Mucosa of descending colon (tissue), 3 donors: Measurements from ENCODE around the gene KCNJ12. TPM values are rescaled to one million over a fixed set of nuclear protein-coding genes. Genes with fewer than 3 reads are reported as not detected.
"Not testable (repeated sequence)": the region's sequence is repeated elsewhere in the genome, so short reads cannot be mapped to it uniquely, and the experiment has no call there.

Experiments
- ATAC-seq: fragments of 200-7000 bp; cut with Tn5 transposase; one replicate; pipeline ENCODE4 v1.9.1; 2020; ENCODE audit warnings: mild to moderate bottlenecking, moderate library complexity
- DNase-seq, 3 donors: peaks; one replicate each; pipeline ENCODE4 v3.0.0-alpha.2; 2020
- H3K36me3 ChIP-seq: fragments of 200-600 bp; one replicate; pipeline ENCODE4 v1.8.0; 2021; ENCODE audit warnings: low read depth, mild to moderate bottlenecking
- H3K4me1 ChIP-seq: fragments of 200-600 bp; one replicate; pipeline ENCODE4 v1.8.0; 2021; ENCODE audit warnings: low read depth, mild to moderate bottlenecking
- H3K4me3 ChIP-seq: fragments of 200-600 bp; one replicate; pipeline ENCODE4 v1.8.0; 2021; ENCODE audit warnings: mild to moderate bottlenecking
- H3K9me3 ChIP-seq: fragments of 200-600 bp; one replicate; pipeline ENCODE4 v1.8.0; 2021; ENCODE audit warnings: mild to moderate bottlenecking
- intact Hi-C, 2 donors: fragments of 100-400 bp; cut with DNase I in 1 of 2; cut with micrococcal nuclease in 1 of 2; formaldehyde crosslinking; loops; one replicate each; pipeline versions ENCODE4 v1.11.0 to v1.11.1; 2022; cut with DNase I, micrococcal nuclease
- total RNA-seq, 3 donors: library from RNA; stranded (reverse); fragmentation: NEBNext Ultra II Directional in 2 of 3; extraction: Animal tissue kit (Norgen Biotek cat#: 25700) in 2 of 3; gene quantifications; one replicate each; pipeline versions ENCODE4 v1.2.1 to v1.2.4, GENCODE V29; 2021 to 2023
- TF ChIP-seq, protein P1 (sequence below): fragments of 200-600 bp; IDR thresholded peaks from one replicate; pipeline ENCODE4 v1.8.0; 2022; ENCODE audit warnings: antibody characterized with exemption, mild to moderate bottlenecking
- donor health status: DM: no; HTN: no; CAD: no; lungs with moderate emphysema.
- donor health status: DM: no; HTN: no; CAD: no.
- donor health status: DM: no; HTN: yes; CAD: no.

Gene KCNJ12
- total RNA-seq, 3 donors from 2014 or later: 0.67 to 1.9 (median 1.1) TPM

- intact Hi-C loops: loop anchor here in 1 of 2 donors (10.0 kb wide), 2 partner anchors 61 to 169 kb away; partner anchors contain the start of gene MAP2K3
- H3K4me1 ChIP-seq: peaks cover 9% of the 10 kb centered on the region
- no peak overlapping the region for H3K4me3 ChIP-seq
- no peaks in the 10 kb centered on the region for H3K9me3 ChIP-seq
- ATAC-seq: no peak
- TF ChIP-seq, protein P1, sequence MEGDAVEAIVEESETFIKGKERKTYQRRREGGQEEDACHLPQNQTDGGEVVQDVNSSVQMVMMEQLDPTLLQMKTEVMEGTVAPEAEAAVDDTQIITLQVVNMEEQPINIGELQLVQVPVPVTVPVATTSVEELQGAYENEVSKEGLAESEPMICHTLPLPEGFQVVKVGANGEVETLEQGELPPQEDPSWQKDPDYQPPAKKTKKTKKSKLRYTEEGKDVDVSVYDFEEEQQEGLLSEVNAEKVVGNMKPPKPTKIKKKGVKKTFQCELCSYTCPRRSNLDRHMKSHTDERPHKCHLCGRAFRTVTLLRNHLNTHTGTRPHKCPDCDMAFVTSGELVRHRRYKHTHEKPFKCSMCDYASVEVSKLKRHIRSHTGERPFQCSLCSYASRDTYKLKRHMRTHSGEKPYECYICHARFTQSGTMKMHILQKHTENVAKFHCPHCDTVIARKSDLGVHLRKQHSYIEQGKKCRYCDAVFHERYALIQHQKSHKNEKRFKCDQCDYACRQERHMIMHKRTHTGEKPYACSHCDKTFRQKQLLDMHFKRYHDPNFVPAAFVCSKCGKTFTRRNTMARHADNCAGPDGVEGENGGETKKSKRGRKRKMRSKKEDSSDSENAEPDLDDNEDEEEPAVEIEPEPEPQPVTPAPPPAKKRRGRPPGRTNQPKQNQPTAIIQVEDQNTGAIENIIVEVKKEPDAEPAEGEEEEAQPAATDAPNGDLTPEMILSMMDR: no peak
- H3K36me3 ChIP-seq: no peaks in the 10 kb centered on the region
- DNase-seq: no peak
Measured at GRCh38 chr17:21453144-21453898, 77.2 kb downstream of the KCNJ12 start.

- intact Hi-C loops: loop anchor here in 1 of 2 donors (10.0 kb wide), 2 partner anchors 61 to 169 kb away; partner anchors contain the start of gene MAP2K3
- H3K4me1 ChIP-seq, H3K9me3 ChIP-seq, DNase-seq, ATAC-seq, H3K36me3 ChIP-seq, H3K4me3 ChIP-seq: not testable (repeated sequence)
Measured at GRCh38 chr17:21454006-21454405, 77.8 kb downstream of the KCNJ12 start.

DNA sequence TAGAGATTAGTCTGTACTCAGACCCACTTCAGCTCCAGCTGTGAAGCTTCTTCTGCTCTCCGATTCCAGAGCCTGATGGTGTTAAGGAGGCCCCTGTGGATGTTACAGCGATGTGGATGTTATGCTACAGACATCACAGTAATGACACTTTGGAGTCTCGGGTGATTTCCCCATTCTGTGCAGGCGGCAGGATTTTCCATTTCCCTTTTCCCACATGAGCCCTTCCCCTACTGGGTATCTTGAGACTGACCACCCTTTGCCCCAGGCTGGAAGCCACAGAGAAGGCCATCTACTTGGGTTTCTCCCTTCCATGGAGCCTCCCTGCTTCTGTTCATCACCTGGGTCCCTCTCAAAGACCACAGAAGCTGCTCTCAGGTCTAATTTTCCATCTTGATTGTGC lies 78.3 kb downstream of the KCNJ12 start:
- no peaks in the 10 kb centered on the region for H3K36me3 ChIP-seq
- H3K4me3 ChIP-seq: no peak overlapping the region
- ATAC-seq (no peak), DNase-seq (no peak)
- H3K4me1 ChIP-seq: peaks cover 9% of the 10 kb centered on the region
- TF ChIP-seq, protein P1: no peak
- intact Hi-C loops: loop anchor here in 1 of 2 donors (10.0 kb wide), 2 partner anchors 60 to 170 kb away; partner anchors contain the start of gene MAP2K3
- H3K9me3 ChIP-seq: no peaks in the 10 kb centered on the region

GRCh38 chr17:21455761-21456160 lies 79.6 kb downstream of the KCNJ12 start:
- TF ChIP-seq, protein P1: no peak
- peaks cover 9% of the 10 kb centered on the region for H3K4me1 ChIP-seq
- intact Hi-C loops: loop anchor here in 1 of 2 donors (10.0 kb wide), 2 partner anchors 59 to 171 kb away; partner anchors contain the start of gene MAP2K3
- H3K4me3 ChIP-seq: no peak overlapping the region
- H3K36me3 ChIP-seq: no peaks in the 10 kb centered on the region
- DNase-seq (no peak), ATAC-seq (no peak)
- H3K9me3 ChIP-seq: no peaks in the 10 kb centered on the region

DNA sequence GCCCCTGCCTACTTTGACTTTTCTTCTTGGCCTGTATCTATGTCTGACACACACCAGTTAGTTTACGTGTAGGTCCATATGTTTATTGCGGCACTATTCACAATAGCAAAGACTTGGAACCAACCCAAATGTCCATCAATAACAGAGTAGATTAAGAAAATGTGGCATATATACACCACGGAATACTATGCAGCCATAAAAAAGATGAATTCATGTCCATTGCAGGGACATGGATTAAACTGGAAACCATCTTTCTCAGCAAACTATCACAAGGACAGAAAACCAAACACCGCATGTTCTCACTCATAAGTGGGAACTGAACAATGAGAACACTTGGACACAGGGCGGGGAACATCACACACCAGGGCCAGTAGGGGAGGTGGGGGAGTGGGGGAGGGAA lies 80.3 kb downstream of the KCNJ12 start:
- not testable (repeated sequence) for H3K4me3 ChIP-seq, ATAC-seq, H3K36me3 ChIP-seq, H3K4me1 ChIP-seq, H3K9me3 ChIP-seq, DNase-seq
- intact Hi-C loops: loop anchor here in 1 of 2 donors (10.0 kb wide), 2 partner anchors 58 to 172 kb away; partner anchors contain the start of gene MAP2K3

- ATAC-seq (peak; percentile 99), DNase-seq (peak; percentile 90 to 98 (median 94))
- intact Hi-C loops: loop anchor here in 1 of 2 donors (10.0 kb wide), 2 partner anchors 57 to 173 kb away; partner anchors contain the start of gene MAP2K3
- Histone ChIP-seq H3K36me3 (no peaks in the 10 kb centered on the region), H3K4me3 (no peak overlapping the region), H3K4me1 (peaks cover 3% of the 10 kb centered on the region), H3K9me3 (no peaks in the 10 kb centered on the region)
- TF ChIP-seq, protein P1: peak; percentile 97
Measured at GRCh38 chr17:21457051-21458026, 81.2 kb downstream of the KCNJ12 start.
